ENCODE results near the gene VOPP1. TPM values are rescaled to one million over a fixed set of nuclear protein-coding genes. Genes with fewer than 3 reads are reported as not detected.
"Not testable (repeated sequence)": the region's sequence is repeated elsewhere in the genome, so short reads cannot be mapped to it uniquely, and the experiment has no call there.

Gene VOPP1
- total and polyA plus RNA-seq, 8 donors: 15.1 to 37.3 (median 19.2) TPM

GRCh38 chr7:55510621-55511020 lies 61.7 kb downstream of the VOPP1 start:
- ATAC-seq (no peak), FAIRE-seq (no peak), DNase-seq (no peak)
- H3K9me3 ChIP-seq: no peaks in the 10 kb centered on the region
- H3K4me1 ChIP-seq: no peaks in the 10 kb centered on the region
- intact Hi-C loops (cut with DNase I): no loop called here
- no peak overlapping the region for H3K4me3 ChIP-seq
- H3K36me3 ChIP-seq: peaks cover 0 to 4% (median 0%) of the 10 kb centered on the region in 3 donors
- TF ChIP-seq CTCF (IDR thresholded peaks at IDR 0.05): no peak
- H3K27me3 ChIP-seq: no peaks in the 10 kb centered on the region
- no peak overlapping the region for H3K27ac ChIP-seq
- 99 to 100% methylated on average over 3 of the region's 3 CpGs for WGBS, 2 donors

DNA sequence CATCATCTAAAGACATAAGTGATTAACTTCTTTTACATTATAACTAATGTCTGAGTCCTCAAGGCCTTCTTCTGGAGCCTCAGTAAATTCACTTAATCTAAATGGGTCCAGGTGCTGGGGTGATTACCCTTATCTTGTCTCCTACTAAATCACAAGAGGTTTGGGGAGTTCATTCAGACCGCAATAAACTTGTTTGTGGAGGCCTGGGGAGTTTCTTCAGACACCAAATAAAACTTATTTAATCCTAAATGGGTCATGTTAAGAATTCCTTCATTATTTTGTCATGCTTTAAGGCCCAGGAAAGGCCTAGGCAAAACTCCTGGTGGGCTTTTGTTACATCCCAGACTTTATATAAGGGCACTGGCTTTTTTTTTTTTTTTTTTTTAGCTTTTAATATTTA lies 62.1 kb downstream of the VOPP1 start:
- H3K36me3 ChIP-seq; H3K4me3 ChIP-seq; ATAC-seq; H3K27ac ChIP-seq; H3K9me3 ChIP-seq; intact Hi-C loops (cut with DNase I); FAIRE-seq; H3K4me1 ChIP-seq; H3K27me3 ChIP-seq; DNase-seq: not testable (repeated sequence)
- 95 to 98% methylated on average over 1 of the region's 1 CpG for WGBS, 2 donors

- intact Hi-C loops (cut with DNase I): no loop called here
- TF ChIP-seq CTCF (IDR thresholded peaks at IDR 0.05): no peak
- DNase-seq (no peak), ATAC-seq (peak in 2 of 4 donors; percentile 45 to 54), FAIRE-seq (no peak)
- H3K36me3 ChIP-seq: no peaks in the 10 kb centered on the region
- H3K27me3 ChIP-seq: no peaks in the 10 kb centered on the region
- H3K4me3 ChIP-seq: no peak overlapping the region
- WGBS, 2 donors: 74 to 79% methylated on average over 1 of the region's 1 CpG
- no peak overlapping the region for H3K27ac ChIP-seq
- no peaks in the 10 kb centered on the region for H3K4me1 ChIP-seq
- H3K9me3 ChIP-seq: no peaks in the 10 kb centered on the region
Measured at GRCh38 chr7:55509322-55509721, 63.0 kb downstream of the VOPP1 start.

DNA sequence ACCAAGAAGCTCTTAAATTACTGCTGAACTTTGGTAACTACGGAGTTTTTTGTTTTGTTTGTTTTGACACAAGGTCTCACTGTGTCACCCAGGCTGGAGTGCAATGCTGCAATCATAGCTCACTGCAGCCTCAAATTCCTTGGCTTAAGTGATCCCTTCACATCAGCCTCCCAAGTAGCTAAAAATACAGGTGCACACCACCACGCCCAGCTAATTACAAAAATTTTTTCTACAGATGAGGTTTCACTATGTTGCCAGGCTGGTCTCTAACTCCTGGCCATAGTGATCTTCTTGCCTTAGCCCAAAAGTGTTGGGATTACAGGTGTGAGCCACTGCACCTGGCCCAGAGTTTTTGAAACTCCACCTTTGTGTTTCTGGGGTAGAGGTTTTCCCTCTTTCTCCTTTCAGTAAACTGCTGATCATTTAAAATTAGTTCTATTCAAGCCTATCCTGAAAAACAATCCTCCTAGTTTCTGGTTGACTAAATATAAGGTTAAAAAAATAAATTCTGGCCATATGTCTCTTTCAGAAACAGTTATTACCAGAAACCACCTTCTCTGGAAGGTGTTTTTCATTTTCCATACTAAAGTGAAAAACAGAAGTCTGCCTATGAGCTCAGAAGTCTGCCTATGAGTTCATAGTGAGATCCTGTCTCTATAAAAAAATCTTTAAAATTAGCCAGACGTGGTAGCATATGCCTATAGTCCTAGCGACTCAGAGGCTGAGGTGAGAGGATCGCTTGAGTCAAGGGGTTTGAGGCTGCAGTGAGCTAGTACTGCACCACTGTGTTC lies 63.9 kb downstream of the VOPP1 start:
- H3K4me1 ChIP-seq: no peaks in the 10 kb centered on the region
- H3K9me3 ChIP-seq: no peaks in the 10 kb centered on the region
- no peaks in the 10 kb centered on the region for H3K27me3 ChIP-seq
- ATAC-seq: no peak
- WGBS, 2 donors: 94 to 95% methylated on average over 5 of the region's 5 CpGs
- intact Hi-C loops (cut with DNase I): no loop called here
- TF ChIP-seq CTCF (IDR thresholded peaks at IDR 0.05): no peak
- H3K27ac ChIP-seq: no peak overlapping the region
- no peaks in the 10 kb centered on the region for H3K36me3 ChIP-seq
- DNase-seq: no peak
- FAIRE-seq: no peak
- no peak overlapping the region for H3K4me3 ChIP-seq

DNA sequence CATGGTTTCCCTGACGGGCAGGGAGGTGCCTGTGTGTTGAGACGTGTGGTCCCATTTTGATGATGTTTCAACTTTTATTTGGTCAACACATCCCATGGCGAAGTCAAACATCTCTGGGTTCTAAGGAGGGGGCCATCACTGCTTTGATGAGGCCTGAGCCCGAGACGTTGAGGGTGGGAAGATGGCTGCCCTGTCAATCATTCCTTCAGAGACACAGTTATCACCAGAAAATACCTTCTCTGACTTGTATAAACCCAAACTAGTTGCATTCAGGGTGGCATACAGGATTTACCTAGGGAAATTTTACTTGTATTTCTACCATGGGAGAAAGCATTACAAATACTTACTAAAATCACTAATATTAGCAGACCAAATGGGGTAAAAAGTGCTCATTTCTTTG lies 64.6 kb downstream of the VOPP1 start:
- TF ChIP-seq CTCF (IDR thresholded peaks at IDR 0.05): no peak
- Histone ChIP-seq H3K27me3 (no peaks in the 10 kb centered on the region), H3K4me1 (no peaks in the 10 kb centered on the region), H3K9me3 (no peaks in the 10 kb centered on the region), H3K36me3 (no peaks in the 10 kb centered on the region), H3K4me3 (no peak overlapping the region), H3K27ac (no peak overlapping the region)
- WGBS, 2 donors: 89 to 94% methylated on average over 5 of the region's 5 CpGs
- ATAC-seq (no peak), DNase-seq (no peak), FAIRE-seq (no peak)
- intact Hi-C loops (cut with DNase I): no loop called here
